HepG2 (cell line): Measurements from ENCODE around the gene BACH2.

Source experiments
- ATF3 ChIP-seq: sonication (generic); formaldehyde crosslinking; IDR thresholded peaks from 2 replicates; pipeline ENCODE4 v1.4.0; 2020; ENCODE audit warnings: missing genetic modification reagents
- CHD2 ChIP-seq: IDR thresholded peaks from 2 replicates; pipeline ENCODE4 v1.6.1; 2011; ENCODE audit warnings: low read depth, low read length, improper control_type of control experiment
- POLR2AphosphoS5 ChIP-seq: IDR thresholded peaks from 2 replicates; pipeline ENCODE4 v1.6.1; 2012; ENCODE audit warnings: low read depth, low read length
- PTBP1 ChIP-seq: fragments of 200-400 bp; formaldehyde crosslinking; IDR thresholded peaks from 2 replicates; pipeline ENCODE4 v1.6.1; 2018; ENCODE audit warnings: low read length, low read depth; ENCODE audit not compliant: poor library complexity, severe bottlenecking
- ZNF138 ChIP-seq: sonication (generic); formaldehyde crosslinking; IDR thresholded peaks from 2 replicates; pipeline ENCODE4 v1.5.0; 2020; ENCODE audit warnings: mild to moderate bottlenecking, low read depth, missing genetic modification reagents
- ZNF724P ChIP-seq: sonication (generic); formaldehyde crosslinking; IDR thresholded peaks from 2 replicates; pipeline ENCODE4 v1.8.0; 2022; ENCODE audit warnings: missing genetic modification reagents, borderline replicate concordance
- ZNF781 ChIP-seq: sonication (generic); formaldehyde crosslinking; IDR thresholded peaks from 2 replicates; pipeline ENCODE4 v1.5.1; 2020; ENCODE audit warnings: borderline replicate concordance, mild to moderate bottlenecking, missing genetic modification reagents; ENCODE audit errors: not compliant biosample characterization
- TF ChIP-seq, protein P1 (sequence below): sonication (generic); formaldehyde crosslinking; IDR thresholded peaks from 2 replicates; pipeline ENCODE4 v1.5.0; 2020; ENCODE audit warnings: mild to moderate bottlenecking, missing genetic modification reagents, moderate library complexity

GRCh38 chr6:89921197-89921596 lies 375.4 kb downstream of the BACH2 start:
- TF ChIP-seq, protein P1, sequence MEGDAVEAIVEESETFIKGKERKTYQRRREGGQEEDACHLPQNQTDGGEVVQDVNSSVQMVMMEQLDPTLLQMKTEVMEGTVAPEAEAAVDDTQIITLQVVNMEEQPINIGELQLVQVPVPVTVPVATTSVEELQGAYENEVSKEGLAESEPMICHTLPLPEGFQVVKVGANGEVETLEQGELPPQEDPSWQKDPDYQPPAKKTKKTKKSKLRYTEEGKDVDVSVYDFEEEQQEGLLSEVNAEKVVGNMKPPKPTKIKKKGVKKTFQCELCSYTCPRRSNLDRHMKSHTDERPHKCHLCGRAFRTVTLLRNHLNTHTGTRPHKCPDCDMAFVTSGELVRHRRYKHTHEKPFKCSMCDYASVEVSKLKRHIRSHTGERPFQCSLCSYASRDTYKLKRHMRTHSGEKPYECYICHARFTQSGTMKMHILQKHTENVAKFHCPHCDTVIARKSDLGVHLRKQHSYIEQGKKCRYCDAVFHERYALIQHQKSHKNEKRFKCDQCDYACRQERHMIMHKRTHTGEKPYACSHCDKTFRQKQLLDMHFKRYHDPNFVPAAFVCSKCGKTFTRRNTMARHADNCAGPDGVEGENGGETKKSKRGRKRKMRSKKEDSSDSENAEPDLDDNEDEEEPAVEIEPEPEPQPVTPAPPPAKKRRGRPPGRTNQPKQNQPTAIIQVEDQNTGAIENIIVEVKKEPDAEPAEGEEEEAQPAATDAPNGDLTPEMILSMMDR (CRISPR knock-in tag) = no peak
- no peak for TF ChIP-seq POLR2AphosphoS5
- TF ChIP-seq CHD2 = no peak
- TF ChIP-seq ZNF781 = no peak
- TF ChIP-seq ATF3 (CRISPR knock-in tag) = no peak
- TF ChIP-seq PTBP1 = no peak
- no peak for TF ChIP-seq ZNF138 (CRISPR knock-in tag)
- TF ChIP-seq ZNF724P (CRISPR knock-in tag) = no peak
